Eye (tissue), 1 donor: Measurements from ENCODE around the gene TIMM44.
"Not testable (repeated sequence)": the region's sequence is repeated elsewhere in the genome, so short reads cannot be mapped to it uniquely, and the experiment has no call there.

Source experiments
- DNase-seq: peaks from one replicate; pipeline ENCODE4 v3.0.0-alpha.2; 2015

Gene TIMM44

DNA sequence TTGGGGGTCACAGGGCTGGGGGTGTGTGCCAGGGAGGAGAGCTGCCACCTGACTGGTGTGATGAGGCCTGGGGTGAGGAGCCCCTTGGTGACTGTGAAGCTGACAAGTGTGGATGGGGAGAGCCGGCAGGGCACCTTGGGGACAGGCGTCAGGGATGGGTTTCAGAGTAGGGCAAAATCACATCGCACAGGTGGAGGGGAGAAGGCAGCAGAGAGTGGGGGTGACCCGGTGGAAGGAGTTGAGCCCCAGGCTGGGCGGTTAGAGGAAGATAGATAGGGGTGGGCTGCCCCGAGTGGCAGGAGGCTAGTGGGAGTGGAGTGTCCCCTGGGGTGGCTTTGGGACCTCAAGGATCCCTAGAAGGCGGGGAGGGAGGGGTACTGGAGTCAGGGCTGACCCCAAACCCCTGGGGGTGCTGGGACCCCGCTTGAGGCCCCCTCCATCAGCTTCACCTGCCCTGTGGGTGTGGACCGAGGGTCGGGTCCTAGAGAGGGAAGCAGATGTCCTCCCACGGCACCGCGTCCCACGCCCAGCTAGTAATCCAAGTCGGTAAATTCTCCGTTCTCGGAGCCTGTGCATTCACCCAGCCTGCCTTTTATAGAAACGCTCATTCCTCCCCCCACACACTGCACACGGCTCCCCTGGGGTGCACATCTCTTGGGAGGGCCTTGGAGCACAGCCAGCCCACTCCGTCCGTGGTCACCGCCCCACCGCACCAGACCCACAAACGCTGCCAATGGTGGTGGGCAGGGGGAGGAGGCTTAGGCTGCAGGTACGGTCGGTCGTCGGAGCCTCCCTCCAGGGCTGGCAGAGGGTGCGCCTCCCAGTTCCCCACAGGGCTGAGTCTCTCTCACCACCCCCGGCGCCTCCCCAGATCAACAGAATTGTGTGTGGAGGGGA is 19.9 kb downstream of the TIMM44 start:
- no peak for DNase-seq

DNA sequence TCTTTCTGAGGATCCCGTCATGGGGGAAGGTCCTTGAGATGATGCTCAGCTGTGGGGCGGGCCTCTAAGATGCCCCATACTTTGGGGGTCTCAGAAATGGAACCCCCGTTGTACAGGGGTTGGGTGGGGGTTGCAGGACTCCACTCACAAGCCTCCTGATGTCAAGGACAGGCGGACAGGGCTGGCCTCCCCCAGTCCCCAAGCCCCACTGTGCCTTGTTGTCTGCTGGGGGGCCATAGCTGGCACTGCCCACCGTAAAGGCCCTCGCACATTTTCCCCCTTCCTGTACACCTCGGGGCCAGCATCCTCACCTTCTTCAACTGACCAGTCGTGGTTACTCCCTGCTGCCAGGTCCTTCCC is 20.6 kb downstream of the TIMM44 start:
- DNase-seq = no peak

DNA sequence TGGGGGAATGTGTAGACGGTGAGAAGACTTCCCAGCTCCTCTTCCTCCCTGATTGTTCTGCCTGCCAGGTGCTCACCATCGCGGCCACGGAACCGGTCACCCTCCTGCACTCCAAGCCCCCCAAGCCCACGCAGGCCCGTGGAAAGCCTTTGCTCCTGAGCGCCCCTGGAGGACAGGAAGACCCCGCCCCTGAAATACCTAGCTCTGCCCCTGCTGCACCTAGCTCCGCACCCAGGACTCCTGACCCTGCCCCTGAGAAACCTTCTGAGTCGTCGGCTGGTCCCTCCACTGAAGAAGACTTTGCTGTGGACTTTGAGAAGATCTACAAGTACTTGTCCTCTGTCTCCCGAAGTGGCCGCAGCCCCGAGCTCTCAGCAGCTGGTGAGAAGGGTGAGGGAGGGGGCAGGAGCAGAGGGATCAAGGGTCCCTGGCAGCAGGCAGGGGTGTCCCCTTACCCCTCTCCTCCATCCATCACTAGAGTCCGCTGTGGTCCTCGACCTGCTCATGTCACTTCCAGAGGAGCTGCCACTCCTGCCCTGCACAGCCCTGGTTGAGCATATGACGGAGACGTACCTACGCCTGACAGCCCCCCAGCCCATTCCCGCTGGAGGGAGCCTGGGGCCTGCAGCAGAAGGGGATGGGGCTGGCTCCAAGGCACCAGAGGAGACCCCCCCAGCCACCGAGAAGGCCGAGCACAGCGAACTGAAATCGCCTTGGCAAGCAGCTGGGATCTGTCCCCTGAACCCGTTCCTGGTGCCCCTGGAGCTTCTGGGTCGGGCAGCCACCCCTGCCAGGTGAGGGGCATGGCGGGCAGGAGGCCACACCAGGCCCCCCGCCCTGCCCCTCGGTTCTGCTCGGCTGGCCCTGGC is 21.3 kb downstream of the TIMM44 start:
- no peak for DNase-seq

DNA sequence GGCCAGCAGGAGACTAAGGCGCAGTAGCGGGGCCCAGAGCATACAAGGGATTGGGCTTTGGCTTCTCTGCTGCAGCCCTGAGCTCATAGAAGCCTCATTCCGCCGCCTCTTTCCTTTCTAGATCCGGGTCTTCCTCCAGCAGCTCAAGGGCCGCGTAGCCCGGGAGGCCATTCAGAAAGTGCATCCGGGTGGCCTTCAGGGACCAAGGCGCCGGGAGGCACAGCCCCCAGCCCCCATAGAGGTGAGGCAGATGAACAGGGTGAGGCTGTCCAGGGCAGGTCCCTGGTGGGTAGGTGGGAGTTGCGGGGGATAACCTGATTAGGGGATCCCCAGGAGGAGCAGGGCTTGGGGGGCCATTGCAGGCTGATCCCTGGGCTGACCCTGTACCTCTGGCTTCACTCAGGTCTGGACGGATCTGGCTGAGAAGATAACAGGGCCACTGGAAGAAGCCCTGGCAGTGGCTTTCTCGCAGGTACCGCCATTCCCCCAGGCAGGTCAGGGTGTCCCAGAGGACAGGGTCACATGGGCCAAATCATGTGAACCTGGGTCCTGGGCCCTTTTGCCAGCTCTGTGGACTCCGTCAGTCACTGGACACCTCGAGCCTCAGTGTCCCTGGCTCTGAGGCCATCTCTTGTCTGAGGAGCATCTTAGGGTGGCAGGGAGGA is 22.0 kb downstream of the TIMM44 start:
- DNase-seq = no peak

DNA sequence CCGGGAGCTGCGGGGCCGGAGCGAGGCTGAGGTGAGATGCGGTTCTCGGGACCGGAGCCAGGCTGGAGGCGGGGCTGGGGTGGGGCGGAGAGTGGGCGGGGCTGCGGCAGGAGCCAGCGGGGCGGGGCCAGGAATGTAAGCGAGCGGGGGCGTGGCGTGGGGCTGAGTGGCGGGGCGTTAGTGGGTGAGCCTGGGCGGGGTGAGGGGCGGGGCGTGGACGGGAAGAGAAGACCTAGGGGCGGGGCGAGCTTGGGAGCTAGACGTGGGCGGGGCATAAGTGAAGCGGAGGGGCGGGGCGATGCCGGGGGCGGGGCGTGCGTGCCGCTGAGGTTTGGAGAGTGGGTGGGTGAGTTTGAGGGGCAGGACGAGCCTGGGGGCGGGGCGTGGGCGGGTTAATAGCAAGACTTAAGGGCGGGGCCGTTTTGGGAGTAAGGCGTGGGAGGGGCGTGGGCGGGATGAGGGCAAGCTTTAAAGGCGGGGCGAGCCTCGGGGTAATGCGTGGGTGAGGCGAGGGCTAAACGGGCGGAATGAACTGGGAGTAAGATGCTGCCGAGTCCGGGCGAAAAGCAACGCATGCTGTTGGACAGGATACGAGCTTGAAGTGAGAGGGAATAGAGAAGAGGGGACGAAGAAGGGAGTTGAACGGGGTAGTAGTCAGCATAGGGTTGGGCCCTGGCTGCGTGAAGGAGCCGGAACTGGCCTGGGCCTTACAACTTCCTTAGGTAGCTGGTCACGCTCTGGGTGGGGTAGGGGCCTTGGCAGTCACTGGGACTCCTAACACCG is 22.8 kb downstream of the TIMM44 start:
- peak; percentile 98 for DNase-seq

DNA sequence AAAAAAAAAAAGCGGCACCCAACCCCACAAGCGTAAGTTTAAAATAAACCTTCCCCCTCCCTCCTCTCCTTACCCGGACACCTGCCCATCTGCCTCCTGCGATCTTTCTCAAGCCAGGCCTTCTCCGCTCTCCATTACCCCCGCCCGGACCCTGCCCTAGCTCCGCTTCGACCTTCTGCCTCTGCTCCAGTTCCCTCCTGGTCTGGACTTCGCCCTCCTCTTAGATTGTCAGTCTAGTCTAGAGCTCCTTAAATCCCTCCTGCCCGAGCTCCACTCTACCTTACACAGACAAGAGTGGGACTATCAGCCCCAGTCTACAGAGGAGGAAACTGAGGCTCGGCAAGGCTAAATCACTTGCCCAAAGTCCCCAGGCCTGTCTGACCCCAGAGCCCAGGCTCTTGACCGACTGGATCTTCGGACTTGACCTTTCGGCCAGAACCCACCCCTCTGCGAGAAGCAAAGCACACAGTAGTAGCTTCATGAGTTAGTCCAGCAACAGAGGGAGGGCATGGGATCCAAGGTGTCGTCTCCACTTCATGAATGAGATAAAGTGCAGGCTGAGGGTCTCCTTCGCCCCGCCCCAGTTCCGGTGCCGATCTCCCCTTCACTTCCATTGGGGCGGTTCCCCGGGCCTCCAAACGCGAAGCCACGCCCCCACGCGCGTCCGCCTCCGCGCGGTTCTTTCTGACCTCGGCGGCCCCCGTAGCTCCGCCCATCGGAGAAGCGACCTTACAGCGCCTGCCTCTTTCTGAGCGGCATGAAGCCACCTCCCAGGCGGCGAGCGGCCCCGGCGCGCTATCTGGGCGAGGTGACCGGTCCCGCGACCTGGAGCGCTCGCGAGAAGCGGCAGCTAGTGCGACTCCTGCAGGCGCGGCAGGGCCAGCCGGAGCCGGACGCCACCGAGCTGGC is 23.6 kb downstream of the TIMM44 start, which contains the start of gene SNAPC2:
Gene SNAPC2, plus strand, starts transcription at position 729 of the 909 bp plus-strand sequence. Its CDS starts 29 bp downstream, at position 758.
- peak; percentile 96 for DNase-seq

DNA sequence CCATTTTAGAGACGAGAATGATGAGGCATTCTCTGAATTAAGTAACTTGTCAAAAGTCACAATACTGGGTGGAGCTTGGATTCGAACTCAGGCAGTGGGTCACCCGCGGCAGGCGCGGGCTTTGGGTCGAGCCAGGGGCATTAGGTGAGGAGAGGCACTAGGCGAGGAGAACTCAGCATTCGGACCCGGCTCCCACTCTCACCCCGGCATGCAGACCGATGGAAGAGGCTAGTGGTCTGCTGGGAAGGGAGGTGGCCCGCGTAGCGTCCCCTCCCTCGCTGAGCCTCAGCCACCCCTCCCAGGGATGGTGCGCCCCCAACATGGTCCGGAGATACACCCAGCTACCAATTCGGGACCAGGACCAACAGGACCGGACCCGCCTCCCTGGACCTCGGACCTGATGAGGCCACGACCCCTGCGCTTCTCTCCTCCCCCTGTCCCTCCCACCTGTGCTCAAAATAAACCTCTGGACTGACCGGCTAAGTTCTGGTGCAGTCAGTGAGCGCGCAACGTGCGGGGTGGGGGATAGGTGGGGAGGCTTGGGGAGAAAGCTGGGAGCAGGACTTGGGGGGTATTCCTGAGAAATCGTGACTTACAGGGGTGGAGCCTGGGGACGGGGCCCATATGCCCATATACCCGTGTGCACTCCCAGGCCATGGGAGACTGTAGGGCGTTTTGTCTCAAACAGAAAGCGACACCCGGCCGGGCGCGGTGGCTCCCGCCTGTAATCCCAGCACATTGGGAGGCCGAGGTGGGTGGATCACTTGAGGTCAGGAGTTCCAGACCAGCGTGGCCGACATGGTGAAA is 24.6 kb downstream of the TIMM44 start:
- peak; percentile 20 for DNase-seq

DNA sequence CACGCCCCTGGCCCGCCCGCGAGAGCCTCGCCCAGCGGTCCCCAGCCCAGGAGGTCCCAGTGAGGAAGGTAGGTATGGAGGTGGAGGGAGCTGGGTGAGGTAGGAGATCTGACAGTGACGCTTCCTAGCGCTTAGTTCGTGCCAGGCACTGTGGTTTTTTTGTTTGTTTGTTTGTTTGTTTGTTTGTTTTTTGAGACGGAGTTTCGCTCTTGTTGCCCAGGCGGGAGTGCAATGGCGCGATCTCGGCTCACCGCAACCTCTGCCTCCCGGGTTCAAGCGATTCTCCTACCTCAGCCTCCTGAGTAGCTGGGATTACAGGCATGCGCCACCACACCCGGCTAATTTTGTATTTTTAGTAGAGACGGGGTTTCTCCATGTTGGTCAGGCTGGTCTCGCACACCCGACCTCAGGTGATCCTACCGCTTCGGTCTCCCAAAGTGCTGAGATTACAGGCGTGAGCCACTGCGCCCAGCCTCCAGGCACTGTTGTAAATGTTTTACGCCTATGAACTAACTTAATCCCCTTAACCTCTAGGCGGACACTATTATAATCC is 25.3 kb downstream of the TIMM44 start:
- not testable (repeated sequence) for DNase-seq

DNA sequence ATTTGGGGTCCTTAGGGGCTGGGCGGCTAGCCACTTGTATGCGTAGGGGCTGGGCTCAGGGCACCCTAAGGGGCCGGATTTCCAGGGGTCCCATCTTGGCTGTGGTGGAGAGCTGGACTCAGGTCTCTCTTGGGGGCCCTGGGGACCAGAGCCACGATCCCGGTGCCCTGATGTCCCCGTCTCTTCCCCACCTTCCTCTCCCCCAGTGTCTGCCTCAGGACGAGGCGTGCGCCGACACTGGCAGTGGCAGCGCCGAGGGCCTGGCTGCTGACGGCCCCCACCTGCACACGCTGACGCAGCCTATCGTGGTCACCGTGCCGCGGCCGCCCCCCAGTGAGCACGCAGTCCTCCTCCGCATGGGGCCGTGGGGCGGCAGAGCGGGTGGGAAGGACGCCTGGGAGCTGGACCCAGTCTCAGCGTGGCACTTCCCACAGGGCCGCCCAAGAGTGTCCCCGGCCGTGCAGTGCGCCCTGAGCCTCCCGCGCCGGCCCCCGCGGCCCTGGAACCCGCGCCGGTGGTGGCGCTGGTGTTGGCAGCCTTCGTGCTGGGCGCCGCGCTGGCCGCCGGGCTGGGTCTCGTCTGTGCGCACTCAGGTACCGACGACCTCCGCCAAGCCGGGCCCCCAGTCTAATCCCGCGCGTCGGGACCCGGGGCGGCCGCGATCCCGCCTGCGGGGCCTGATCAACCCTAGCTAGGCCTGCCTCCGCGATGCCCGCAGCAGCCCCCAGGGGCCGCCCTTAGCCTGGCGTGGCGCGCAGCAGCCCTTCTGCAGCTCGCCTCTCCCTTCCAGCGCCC is 26.0 kb downstream of the TIMM44 start:
- DNase-seq = peak; percentile 81

DNA sequence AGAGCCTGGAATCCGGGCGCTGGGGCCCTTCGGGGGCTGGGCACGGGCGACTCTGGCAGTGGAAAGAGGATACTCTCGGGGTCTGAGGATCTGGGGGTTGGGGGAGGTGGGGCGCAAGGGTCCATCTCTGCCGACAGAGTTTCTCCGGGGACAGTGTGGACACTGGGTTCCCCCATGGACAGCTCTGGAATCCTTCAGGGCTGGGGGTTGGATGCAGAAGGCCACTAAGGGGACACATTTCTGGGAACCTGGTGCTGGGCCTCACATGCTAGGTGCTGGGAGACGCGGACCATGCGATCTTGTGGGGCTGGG is 26.6 kb downstream of the TIMM44 start:
- DNase-seq = peak; percentile 54

DNA sequence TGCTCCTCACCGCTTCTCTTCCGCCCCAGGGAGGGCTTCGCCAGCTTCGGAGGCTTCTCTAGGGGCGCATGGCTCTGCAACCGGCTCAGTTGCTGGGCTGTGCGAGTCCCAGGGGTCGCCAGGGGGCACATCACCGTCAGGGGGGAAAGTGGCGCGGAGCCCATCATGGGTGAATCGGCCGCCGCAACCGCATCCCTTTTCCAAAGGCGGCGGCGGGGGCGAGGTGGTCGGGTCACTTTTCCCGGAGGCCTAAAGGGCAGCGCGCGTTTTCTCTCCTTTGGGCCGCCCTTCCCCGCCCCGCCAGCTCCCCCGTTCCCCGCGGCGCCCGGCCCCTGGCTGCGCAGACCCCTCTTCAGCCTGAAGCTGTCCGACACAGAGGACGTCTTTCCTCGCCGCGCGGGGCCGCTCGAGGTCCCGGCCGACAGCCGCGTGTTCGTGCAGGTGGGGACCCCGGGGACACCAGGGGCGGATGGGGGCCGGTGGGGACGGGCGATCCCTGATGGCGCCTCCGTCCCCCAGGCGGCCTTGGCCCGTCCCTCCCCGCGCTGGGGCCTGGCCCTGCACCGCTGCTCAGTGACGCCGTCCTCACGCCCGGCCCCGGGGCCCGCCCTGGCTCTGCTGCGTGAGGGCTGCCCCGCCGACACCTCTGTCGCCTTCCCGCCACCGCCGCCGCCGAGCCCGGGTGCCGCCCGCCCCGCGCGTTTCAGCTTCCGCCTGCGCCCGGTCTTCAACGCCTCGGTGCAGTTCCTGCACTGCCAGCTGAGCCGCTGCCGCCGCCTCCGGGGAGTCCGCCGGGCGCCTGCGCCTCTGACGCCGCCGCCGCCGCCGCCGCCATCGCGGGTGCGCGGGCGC is 27.1 kb downstream of the TIMM44 start:
- DNase-seq = peak; percentile 56

DNA sequence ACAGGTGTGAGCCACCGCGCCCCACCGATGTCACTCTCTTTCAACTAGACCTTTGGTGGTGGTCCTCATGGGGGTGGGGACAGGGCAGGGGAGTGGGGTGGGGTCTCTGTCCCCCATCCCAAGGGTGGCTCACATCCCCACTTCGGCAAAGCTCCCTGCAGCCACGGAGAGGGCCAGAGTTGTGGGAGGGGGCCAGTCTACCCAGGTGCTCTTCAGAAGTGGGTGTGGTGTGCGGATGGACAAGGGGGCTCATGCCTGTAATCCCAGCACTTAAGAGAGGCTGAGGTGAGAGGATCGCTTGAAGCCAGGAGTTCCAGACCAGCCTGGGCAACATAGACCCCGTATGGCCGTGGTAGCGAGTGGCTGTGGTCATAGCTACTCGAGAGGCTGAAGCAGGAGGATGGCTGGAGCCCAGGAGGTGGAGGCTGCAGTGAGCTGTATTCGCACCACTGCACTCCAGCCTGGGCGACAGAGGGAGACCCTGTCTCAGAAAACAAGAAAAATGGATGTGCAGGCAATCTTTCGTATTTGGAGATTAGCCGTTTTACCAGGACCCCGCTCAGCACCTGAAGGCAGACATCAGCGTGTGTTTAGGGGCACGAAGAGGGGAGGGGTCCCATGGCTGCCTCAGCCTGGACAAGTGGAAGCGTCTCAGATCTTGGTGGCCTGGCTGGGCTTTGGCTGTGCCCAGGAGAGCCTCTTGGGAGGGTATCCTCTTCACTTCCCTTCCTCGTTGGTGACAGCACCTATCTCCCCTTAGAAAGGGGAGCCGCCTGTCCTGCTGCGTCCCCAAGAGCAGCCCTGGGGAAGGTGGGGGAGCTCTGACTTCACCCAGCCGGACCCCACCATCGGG is 28.0 kb downstream of the TIMM44 start:
- peak; percentile 47 for DNase-seq

DNA sequence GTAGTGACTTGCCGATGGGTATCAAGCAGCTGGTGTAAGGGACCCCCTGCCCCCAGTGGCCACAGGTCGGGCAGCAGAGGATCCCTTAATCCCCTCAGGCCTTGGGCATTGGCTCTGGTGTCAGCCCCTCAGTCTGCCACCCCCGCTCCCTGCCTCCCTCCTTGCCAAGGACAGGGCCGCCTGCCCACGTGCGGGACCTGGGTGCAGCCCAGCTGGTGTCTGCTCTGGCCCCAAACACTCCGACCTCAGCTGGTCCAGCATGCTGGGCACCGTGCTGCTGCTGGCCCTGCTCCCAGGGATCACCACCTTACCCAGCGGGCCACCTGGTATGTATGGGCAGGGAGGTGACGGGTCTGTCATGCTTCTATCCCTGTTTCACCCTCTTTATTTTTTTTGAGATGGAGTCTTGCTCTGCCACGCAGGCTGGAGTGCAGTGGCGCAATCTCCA is 28.8 kb downstream of the TIMM44 start, which contains the start of gene TGFBR3L:
Gene TGFBR3L, plus strand, starts transcription at position 233 of the 448 bp plus-strand sequence.
- DNase-seq = no peak

DNA sequence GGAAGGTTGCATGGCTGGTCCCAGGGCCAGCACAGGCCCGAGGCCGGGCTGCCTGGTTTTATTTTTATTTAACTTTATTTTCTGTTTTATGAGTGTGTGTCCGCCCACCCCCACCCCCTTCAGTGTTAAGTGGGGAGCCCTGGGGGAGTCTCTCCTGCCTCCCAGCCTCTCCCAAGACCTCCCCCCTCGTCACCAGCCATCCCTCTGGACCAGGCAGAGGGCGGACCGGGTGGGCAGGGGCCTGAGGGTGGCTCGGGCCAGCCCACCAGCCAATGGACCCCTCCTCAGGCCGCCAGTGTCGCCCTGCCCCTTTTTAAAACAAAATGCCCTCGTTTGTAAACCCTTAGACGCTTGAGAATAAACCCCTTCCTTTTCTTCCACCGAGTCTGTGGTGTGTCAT is 29.4 kb downstream of the TIMM44 start:
- no peak for DNase-seq

DNA sequence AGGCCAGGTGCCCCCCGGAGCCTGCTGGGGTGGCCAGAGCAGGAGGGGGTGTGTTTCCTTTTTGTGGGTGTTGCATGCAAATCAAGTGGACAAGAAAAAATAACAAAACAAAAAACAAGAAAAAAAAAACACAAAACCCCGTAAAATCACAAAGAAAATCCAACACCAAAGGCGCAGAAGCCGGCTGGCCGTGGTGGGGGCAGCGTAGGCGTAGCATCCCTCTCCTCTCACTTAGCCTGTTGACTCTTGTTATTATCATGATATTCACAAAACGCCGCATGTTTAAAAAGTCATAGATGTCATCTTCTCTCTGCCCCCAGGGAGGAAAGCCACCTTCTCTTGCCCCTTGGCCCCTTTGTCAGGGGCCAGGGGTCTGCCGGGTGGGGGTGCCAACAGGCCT is 29.8 kb downstream of the TIMM44 start:
- DNase-seq = no peak

DNA sequence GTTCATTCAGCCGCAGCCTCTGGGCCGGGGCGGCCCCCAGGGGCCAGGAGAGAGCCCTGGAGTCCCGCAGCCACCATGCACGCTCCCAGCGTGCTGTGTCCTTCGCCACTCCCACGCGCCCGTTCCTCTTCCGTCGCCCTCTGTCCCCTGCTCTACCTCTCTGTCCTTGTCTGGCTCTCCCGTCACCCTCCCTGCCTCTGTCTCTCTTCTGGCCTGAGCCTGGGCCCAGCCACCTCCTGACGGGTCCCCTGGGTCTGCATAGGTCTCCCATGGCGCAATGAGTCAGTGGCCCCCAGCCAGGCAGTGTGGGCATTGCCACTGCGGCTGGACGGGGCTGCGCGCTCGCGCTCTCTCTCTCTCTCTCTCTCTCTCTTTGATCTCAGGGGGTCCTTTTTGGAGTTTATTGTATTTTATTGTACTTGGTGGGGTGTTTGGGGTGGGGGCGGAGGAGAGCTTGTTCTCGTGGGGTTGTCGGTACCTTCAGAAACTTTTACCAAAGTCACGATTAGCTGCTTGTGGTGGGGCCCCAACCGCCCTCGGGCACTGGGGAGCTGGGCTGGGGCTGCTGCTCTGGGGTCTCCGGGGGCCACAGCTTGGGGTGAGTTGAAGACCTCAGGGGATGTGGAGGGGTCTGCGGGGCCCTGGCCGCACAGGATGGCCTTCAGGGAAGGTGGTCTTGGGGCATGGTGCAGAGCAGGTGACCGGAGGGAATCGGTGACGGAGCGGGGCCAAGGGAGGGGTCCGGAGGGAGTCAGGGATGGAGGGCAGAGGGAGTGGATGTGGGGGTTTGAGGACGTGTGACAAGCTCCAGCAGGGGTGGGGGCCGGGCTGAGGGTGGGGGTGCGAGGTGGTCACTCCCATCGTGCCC is 30.5 kb downstream of the TIMM44 start:
- DNase-seq = no peak
